Measurements from ENCODE around the gene TAS2R42. TPM values are rescaled to one million over a fixed set of nuclear protein-coding genes. Genes with fewer than 3 reads are reported as not detected.

Gene TAS2R42, protein sequence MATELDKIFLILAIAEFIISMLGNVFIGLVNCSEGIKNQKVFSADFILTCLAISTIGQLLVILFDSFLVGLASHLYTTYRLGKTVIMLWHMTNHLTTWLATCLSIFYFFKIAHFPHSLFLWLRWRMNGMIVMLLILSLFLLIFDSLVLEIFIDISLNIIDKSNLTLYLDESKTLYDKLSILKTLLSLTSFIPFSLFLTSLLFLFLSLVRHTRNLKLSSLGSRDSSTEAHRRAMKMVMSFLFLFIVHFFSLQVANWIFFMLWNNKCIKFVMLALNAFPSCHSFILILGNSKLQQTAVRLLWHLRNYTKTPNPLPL
- total RNA-seq, result not detected in 2 replicates

DNA sequence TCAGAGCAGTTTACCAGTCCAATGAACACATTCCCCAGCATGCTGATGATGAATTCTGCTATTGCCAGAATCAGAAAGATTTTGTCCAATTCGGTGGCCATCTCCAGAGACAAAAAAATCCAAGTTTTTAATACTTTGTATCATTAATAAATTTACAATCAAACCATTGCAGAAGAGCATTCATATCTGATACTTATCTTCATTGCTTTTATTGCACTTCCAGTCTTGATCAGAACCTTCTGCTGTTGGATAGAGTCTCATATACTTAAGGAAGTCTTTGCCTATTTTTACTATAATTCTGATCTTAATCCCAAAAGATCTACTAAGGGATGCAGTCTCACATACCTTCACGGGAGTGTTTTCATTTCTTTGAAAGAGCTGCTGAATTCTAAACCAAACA lies at the start of gene TAS2R42:
Gene TAS2R42 (minus strand): TSS at position 101 of the 400 bp plus-strand sequence. CDS start 0 bp downstream, at position 101.
- intact Hi-C loops (cut with micrococcal nuclease), result no loop called here

DNA sequence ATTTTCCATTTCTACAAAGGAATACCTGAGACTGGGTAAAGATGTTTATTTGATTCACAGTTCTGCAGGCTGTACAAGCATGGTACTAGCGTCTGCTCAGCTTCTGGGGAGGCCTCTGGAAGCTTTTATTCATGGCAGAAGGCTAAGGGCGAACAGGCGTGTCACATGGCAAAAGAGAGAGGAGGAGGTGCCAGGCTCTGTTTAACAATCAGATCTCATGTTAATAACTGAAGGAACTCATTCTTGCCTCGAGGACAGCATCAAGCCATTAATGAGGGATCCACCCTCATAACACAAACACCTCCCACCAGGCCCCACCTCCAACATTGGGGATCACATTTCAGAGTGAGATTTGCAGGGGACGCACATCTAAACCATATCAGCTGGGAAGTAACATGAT lies 46.8 kb upstream of the TAS2R42 start:
- intact Hi-C loops (cut with micrococcal nuclease), result no loop called here

DNA sequence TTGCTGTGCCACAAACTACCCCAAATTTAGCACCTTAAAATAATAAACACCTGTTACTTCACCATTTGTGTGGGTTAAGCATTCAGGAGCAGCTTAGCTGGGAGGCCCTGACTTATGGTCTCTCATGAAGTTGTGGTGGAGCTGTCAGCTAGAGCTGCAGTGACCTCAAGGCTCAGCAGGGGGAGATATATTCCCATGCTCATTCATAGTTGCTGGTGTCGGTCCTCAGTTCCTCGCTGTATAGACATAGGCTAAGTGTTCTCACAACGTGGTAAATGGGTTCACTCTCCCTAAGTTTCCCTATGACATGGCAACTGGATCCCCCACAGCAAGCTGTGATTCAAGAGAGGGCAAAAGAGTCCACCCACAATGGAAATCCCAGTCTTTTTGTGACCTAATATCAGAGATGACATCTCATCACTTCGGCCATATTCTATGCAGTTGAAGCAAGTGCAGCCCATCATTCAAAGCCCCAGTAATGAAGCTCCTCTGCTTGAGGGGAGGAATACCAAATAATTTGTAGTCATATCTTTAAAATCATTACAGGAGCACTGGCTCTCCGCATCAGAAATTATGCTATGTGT lies 41.7 kb upstream of the TAS2R42 start:
- intact Hi-C loops (cut with micrococcal nuclease), result loop anchor here (1.0 kb wide), 1 partner anchor 258 kb away; no protein-coding TSS in a partner anchor

DNA sequence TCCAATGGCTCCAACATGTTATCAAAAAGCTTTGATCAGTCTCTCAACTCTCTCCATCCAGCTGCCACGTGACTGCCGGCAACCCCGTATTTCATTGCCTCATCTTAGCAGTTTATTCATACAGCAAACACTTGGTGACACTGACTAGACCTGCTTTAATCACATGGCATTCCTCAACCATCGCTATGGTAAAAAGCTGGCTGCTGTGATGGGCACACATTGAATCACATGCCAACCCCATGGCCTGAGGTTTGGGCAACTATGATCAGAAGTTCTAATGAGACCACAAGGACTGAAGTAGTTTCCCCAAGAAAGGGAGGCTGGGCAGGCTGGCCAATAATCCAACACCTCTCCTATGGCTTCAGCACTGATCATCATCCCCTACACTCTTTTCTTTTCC lies 40.6 kb upstream of the TAS2R42 start:
- intact Hi-C loops (cut with micrococcal nuclease), result no loop called here

DNA sequence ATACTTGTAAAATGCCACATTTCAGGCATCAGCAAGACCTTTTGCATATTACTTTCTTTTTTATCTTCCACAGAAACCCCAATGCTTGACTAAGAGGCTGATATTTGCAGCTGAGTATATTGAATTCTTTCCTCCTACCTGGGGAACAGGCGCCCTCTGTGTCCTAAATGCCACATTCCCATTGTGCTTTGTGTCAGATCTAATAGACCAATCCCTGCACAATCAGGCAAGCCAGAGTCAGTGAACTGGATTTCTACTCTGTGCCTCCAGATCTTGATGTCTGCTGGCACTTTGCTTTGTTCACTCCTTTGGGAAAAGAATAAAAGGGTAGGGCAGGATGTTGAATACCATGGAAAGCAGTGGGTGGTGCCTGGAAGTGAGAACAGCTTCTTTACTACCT lies 22.4 kb upstream of the TAS2R42 start:
- intact Hi-C loops (cut with micrococcal nuclease), result no loop called here

DNA sequence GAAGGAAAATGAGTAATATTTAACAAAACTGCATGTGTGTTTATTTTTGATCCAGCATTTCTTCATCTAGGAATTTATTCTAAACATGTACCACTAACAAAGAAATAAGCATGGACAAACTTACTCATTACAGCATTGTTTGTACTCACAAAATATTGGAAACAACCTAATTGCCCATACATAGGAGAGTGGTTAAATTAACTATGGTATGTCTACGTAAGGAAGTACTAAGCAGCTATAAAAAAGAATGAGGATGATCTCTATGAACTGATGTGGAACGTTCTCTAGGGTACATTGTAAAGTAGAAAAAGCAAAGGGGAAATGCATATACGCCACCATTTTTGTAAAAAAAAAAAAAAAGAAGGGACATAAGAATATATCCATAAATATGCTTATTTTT lies 17.4 kb upstream of the TAS2R42 start:
- intact Hi-C loops (cut with micrococcal nuclease), result no loop called here

DNA sequence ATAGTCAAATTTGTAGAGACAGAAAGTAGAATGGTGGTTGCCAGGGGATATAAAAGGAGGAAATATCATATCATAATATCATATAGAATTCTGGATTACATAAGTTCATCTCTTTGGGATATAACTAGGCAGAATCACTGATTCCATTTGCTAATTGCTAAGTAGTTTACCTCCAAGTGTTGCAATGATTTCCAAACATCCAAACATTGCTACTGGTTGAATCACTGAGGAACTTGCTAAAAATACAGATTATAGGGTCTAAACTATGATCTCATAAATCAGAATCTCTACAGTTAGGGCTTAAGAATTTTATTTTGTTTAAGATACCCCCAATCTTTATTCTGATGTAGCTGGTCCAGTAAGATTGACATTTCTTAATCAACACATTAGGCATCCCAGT lies 16.1 kb upstream of the TAS2R42 start:
- intact Hi-C loops (cut with micrococcal nuclease), result no loop called here

DNA sequence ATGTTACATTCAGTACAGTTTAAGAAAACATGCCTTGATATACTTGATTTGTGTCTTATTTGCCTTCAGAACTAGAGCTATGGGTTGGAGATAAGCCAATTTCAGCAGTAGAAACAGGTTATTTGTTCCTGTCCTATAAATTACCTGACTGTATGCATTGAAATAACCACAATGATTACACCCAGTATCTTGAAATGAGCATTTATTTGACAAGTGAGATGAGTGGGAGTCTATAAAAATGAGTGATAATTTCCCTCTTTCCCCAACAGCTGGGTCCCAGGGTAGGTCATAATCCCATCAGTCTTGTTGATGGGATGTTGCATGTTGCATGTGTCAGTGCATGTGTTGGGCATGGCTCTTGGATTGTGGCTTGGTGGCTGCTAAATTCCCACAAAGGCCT lies 3.7 kb downstream of the TAS2R42 start:
- intact Hi-C loops (cut with micrococcal nuclease), result no loop called here

DNA sequence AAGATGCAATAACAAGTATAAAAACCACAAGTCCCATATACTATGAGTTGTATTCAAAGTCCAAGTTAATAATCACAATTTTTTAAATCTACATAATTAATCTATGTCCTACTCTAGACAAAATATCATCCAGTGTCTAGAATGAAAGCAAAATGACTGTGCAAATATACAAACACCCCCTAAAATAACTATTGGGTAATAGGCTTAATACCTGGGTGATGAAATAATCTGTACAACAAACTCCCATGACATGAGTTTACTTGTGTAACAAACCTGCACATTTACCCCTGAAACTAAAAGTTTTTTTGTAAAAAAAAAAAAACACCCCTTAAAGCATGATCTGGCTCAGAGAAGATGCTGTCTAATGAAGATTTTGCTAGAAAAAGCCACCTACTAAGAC lies 4.2 kb downstream of the TAS2R42 start:
- intact Hi-C loops (cut with micrococcal nuclease), result no loop called here

DNA sequence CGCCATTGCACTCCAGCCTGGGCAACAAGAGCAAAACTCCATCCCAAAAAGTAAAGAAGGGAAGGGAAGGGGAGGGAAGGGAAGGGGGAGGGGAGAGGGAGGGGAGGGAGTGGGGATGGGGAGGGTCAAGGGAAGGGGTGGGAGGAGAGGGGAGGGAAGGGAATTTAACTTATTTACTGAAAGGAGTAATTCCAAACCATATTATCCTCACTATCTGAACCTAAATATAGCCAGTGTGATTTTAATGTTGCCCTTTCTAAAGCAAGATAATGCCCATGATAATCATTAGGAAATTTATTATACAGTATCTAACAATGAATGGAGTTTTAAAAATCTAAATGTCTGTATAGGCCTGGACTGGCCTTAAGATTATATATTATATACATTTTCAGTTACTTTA lies 8.5 kb downstream of the TAS2R42 start:
- intact Hi-C loops (cut with micrococcal nuclease), result no loop called here

DNA sequence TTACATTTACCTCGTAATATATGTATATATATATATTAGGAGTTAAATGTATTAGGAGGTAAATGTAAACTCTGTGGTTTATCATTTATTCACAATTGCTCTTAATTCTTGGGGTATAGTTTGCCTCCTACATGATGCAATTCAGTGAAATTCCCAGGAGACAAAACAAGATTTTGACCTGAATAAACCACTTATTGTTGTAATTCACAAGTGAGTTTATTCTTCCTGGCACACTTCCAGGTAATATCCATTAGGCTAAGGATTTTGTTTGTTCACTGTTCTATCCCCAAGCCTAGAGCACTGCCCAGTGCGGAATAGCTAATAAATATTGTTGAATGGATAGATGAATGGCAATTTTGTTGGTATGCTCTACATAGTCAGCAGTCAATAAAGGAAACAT lies 12.7 kb downstream of the TAS2R42 start:
- intact Hi-C loops (cut with micrococcal nuclease), result loop anchor here (5.0 kb wide), 3 partner anchors 313 to 962 kb away; partner anchors contain the start of gene GABARAPL1

DNA sequence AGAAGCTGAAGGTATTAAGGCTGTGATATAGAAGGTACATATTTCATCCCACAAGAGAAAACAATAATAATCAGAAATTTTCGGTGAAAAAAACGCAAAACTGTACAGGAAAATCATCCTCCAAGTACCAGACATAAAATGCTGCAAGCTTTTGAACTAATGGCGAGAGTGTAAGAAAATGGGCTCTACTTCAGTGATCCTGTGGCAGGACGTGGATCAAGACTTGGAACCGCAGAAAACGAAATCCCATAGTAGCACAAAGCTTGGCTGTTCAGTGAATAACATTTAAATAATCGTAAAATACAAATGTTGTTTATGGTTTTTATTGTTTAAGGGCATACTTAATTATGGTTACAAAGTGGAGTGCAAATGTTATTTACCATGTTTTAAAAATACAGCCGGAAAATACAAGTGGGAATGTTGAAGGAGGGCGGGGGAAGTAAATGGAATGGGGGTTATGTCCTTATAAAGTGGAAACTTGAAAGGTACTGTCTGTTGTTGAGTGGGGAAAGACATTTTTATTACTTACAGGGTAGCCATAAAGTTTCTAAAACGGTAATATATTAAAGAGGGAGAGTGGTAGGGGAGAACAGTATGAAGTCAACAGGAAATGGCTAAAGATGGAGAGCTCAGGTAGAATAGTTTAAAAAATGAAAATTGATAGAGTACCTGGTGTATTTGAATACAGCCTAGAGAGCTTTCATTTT lies 14.6 kb downstream of the TAS2R42 start:
- intact Hi-C loops (cut with micrococcal nuclease), result loop anchor here (1.0 to 5.0 kb wide), 7 partner anchors 190 to 960 kb away; partner anchors contain the start of genes GABARAPL1, MAGOHB and PRR4

DNA sequence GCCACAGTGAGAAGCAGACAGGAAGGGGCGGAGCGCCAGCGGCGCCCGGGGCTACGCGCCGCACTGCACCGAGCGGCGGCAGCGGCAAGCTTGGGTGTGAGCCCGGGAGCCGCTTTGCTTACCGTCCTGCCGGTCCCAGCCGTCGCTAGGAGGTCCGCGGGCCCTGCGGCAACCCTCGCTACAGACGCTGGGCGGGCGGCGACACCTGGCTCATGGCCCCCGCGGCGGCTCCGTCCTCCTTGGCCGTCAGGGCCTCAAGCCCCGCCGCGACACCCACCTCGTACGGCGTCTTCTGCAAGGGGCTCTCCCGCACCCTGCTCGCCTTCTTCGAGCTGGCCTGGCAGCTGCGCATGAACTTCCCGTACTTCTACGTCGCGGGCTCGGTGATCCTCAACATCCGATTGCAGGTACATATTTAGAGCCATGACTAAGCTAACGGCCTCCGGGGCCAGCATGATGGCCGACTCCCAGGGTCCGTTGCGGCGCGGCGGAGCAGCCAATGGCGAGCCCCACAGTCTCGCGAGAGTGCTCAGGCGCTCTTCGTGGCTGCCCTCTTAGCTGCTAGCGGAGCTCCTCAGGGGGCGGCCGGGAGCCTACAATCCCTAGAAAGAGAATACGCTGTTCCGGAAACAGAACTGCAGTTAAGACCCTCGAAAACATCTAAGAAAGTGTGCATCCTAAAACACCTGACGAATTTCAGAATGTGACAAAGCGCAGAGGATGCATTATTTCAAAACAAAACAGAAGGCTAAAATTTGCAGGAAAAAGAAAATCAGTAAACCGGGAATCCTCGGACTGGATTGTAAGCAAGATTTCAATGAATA lies 15.4 kb downstream of the TAS2R42 start, which contains the start of gene SMIM10L1:
Gene SMIM10L1 (plus strand): TSS at position 50 of the 824 bp plus-strand sequence. CDS start 163 bp downstream, at position 213.
- intact Hi-C loops (cut with micrococcal nuclease), result loop anchor here (1.0 to 5.0 kb wide), 7 partner anchors 189 to 959 kb away; partner anchors contain the start of genes GABARAPL1, MAGOHB and PRR4

DNA sequence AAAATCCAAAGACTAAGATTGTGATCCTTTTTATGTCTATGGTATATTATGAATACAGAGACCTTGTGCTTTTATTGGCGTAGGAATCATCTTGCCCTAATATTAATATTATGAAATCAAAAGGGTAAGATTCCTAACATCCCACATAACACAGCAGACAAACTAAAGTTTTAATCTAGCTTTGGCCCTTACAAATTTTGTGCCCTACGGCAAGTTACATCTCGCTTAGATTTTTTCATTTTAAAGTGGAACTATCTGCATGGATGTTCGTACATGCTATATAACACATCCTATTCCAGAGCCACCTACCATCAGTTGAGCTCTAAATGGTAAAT lies 16.0 kb downstream of the TAS2R42 start:
- intact Hi-C loops (cut with micrococcal nuclease), result loop anchor here (1.0 to 5.0 kb wide), 7 partner anchors 188 to 958 kb away; partner anchors contain the start of genes GABARAPL1, MAGOHB and PRR4

DNA sequence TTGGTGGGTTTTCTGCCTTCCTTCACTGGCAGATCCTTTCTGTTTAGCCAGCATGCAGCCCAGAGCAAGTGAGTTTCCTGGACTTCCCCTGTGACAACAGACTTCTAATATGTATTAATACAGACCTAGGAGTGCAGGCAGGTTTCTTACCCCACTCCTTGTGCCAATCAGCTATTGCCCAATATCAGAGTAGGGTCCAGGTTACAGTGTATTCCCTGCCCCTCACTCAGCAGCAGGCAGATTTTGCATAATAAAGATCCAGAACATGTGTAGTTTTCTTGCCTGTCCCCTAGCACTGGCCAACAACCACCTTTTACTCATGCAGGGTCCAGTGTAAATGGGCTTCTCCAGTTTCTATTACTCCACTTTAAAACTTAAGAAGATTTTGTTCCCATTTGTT lies 20.4 kb downstream of the TAS2R42 start:
- intact Hi-C loops (cut with micrococcal nuclease), result no loop called here

DNA sequence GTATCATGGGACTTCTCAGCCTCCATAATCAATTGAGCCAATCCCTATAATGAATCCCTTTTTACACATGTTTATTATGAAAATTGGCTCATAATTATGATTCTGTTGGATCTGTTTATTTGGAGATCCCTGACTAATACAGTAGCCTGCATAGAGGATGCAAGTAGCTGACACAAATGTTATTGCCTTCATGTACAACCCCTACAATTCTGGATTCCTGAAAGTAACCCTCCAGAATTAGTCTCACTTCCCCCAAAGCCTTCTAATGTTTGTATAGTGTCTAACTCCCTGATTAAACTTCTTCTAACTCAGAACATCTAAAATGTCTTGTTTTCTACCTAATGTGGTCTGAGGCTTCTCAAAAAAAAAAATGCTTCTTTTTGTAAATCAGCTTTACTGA lies 22.4 kb downstream of the TAS2R42 start:
- intact Hi-C loops (cut with micrococcal nuclease), result no loop called here

DNA sequence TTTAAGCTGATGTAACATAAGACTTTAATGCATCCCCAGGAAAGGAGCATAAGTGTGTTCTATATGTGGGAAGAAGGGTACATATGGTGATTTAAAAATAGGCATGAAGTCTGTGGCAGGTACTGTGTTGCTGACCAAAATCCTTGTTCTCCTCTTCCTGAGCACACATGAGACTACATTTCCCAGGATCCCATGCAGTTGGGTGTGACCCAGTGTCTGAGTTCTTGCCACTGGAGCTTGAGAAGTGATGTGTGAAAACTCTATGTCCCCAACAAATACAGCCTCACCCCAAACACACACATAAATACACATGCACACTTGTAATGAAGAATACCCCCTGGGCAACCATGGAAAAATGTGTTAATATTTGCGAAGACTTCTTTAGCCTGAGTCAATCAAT lies 24.2 kb downstream of the TAS2R42 start:
- intact Hi-C loops (cut with micrococcal nuclease), result no loop called here

DNA sequence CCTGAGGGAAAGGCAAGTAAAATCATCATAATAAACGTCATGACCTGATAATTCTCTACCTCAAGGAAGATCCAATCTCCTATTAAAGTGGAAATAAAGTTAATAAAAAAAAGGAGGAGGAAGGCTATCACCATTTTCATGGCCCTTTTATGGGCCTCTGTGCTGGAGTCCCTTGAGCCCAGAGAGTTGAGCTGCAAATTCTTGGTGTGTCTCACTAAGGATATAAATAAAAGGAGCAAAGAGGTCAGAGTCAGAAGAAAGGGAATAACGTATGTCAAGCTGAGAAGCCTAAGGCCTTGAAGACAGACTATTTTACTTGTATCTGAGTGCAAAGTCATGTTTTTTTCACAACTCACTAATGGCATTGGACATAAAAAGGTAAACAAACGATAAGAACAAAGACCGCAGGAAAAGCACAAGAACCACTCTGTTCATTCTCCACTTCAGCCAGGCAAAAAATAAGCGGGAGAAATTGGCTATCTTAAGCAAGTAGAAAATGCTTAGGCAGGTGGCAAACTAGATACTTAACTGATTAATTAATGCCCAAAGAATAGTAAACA lies 27.8 kb downstream of the TAS2R42 start:
- intact Hi-C loops (cut with micrococcal nuclease), result no loop called here

DNA sequence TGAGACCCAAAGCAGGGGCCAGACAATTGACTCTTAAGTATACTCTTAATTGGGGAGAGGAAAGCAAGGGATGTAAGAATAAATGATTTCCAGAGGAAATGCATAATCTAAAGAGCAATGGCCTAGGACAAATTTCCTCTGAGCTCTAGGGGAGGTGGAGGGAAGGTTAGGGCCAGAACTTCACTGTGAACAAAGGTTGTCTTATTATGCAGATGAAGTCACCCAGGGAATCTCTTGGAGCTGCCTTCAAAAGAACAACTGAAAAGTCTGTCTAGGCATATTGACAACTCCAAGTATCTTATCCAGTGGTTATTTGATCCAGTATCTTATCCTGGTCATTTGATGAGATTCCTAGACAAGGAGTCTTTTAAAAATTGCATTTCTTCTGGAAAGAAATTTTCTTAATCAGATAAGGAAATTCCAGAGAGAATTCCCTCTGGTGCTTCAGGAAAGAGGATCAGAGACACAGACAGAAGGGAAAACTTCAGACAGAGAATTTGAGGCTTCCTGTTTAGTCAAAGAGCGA lies 32.3 kb downstream of the TAS2R42 start:
- intact Hi-C loops (cut with micrococcal nuclease), result no loop called here

DNA sequence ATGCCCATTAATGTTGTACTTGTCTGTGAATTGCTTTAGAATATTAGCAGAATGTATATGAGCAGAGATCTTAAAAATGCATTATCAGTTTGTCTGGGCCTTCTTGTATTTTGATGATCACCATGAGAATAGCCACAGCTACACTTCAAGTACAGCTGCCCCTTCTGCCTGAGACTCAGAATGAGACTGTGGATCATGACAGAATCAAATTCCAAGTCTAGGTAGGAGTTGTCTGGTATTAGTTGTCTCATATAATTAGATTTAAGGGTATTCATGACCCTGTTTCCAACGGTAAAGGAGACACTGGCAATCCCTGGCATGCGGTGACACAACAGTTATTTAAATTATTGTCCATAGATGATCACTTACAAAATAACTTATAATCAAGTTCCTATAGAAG lies 34.0 kb downstream of the TAS2R42 start:
- intact Hi-C loops (cut with micrococcal nuclease), result no loop called here

DNA sequence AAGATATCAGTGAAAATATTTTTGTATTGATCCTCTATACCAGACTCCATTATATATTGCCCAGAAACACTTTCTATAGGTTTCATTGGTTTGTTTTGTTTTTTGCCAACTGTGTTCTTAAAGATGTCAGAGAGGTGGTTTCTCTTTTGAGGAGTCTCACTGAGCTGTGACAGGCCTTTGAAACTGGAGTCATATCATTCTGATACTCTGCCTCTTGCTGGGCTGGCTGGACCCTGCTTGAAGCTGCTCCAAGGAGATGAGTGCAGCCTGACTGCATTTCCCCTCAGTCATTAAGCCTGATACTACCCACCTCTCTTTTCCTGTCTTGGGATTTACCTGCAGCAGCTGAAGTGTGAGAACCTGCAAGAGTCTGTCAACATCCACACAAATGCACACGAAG lies 35.9 kb downstream of the TAS2R42 start:
- intact Hi-C loops (cut with micrococcal nuclease), result no loop called here
